GM18867 (cell line): ENCODE measurements around the gene NOVA2.

Experiments used
- ATAC-seq: cut with Tn5 transposase; IDR thresholded peaks from one replicate; pipeline ENCODE4 v1.9.1; 2021; ENCODE audit warnings: mild to moderate bottlenecking, moderate library complexity; ENCODE audit not compliant: unreplicated experiment

The NOVA2 gene

DNA sequence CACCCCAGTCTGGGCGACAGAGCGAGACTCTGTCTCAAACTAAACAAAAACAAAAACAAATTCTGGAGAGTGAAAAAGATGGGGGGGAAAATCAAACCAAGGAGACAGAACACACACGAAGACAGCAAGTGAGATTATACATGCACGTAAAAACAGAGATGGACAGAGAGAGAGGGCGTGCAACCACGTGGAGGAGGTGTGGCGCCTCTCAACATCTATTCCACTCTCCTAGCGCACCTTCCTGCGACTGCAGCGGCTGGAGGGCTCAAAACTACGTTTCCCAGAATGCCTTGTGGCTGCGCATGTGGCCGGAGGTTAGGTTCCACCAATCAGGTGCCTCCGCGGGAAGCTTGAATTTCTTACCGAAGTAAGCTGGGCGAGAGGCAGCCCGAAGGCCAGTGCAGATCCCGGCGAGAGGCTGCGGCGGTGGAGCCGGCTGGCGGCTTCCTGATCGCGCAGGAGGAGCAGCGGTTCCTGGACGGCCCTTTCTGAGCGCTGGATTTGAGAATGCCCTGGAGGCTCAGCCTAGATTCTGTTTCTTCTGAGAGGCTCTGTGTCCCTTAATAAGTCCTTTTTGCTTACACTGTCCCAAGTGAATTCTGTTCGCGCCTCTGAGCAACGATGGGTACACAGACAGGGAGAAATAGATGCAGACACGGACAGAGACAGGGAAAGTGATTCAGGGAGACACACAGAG lies 46.0 kb downstream of the NOVA2 start:
- ATAC-seq: peak; percentile 79

DNA sequence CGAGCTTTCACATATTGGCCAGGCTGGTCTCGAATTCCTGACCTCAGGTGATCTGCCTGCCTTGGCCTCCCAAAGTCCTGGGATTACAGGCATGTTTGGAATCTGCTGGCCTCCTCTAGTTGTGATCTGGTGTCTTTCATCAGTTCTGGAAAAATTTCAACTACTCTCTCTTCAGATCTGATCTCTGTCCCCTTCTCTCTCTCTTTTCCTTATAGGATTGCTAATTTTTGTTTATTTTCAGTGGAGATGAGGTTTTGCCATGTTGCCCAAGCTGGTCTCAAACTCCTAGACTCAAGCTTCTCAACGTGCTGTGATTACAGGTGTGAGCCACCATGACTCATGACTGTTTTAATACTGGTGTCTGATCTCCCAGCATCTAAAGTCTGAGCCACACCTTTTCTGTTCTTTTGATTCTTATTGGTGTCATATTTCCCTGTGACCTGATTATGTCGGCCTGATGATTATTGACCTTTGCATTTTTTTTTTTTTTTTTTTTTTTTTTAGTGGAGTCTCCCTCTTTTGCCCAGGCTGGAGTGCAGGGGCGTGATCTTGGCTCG lies 48.7 kb downstream of the NOVA2 start:
- ATAC-seq: no peak

DNA sequence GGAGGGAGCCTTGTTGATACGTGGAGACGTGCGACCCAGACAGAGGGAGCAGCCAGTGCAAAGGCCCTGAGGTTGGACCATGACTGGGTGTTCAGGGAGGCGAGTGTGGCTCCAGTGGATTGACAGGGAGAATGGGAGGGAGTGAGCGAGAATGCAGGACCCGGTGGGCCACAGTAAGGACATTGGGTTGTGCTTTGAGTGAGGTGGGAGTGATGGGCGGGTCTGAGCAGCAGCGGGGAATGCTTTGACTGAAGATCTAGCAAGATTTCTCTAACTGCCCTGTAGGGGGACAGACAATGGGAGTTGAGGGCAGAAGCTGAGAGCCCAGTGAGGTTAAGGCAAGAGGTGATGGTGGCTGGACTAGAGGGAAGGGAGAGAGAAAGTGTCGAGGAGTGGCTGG lies 51.4 kb downstream of the NOVA2 start:
- no peak for ATAC-seq

DNA sequence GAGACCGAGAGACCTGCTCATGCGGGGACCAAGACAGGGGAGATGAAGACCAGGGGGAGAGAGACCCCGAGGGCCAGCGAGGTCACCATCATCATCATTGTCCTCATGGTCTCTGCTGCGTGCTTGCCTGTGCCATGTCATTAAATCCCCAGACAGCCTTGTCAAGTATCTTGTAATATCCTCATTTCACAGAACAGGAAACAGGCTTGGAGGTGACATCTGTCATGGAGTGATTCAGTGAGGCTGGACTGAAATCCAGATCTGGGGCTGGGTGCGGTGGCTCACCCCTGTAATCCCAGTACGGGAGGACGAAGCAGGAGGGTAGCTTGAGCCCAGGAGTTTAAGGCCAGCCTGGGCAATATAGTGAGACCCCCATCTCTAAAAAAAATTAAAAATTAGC lies 53.2 kb downstream of the NOVA2 start:
- ATAC-seq: no peak

DNA sequence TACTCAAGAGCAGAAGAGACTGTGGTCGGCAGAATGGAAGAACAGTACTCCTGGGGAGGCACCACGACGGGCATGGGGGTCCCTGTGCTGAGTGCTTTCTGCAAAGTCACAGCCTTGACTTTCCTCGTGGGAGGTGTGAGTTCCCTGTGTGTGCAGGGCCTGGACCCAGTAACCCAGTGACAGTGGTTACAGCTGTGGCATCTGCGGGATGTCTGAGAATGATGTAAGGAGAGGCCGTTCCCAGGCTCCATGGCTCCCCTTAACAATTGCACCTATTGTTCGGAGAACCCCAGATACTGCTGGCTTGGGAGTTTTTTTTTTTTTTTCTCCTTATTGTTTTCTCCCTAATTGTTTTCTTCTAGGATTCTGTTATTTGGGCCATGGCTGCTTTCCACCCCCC lies 54.0 kb downstream of the NOVA2 start:
- ATAC-seq: no peak

DNA sequence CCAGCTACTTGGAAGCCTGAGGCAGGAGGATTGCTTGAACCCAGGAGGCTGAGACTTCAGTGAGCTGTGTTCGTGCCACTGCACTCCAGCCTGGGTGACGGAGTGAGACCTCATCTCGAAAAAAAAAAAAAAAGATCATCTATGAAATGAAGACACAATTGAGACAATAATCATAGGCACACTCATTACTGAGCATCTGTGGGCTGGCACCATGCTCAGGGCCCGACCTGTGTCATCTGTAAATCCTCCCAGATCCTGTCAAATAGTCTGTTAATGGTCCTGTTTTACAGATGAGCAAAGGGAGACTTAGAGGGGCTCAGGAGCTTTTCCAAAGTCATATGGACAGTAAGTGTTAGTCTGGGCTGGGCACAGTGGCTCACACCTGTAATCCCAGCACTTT lies 54.9 kb downstream of the NOVA2 start:
- ATAC-seq: no peak

DNA sequence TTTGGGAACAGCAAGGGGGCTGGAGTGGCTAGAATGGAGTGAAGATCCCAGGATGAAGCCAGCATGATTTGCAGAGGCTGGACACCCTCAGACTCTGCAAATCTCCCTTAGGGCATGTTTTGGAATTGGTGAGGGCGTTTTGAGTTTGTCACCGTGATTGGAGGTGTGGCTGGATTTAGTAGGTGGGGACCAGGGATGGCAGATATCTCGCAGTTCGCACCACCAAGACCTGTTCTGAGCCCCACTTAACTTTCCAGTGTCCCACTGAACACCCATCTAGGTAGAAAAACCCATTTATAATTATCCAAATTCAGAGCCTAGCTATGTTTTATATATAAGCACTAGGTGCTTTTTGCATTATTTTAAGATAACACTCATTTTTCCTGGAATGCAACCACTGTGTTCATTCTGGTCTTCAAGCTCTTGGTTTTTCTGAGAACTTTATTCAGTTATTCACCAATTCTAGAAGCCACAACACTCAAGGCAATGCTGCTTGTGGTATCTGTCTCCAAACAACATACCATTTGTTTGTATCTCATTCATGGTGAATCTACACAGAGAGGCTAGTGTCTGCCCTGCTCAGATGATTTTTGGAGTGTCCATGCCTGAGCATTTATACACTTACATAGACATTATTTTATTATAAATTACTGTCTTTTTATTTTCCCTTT lies 56.1 kb downstream of the NOVA2 start:
- no peak for ATAC-seq

DNA sequence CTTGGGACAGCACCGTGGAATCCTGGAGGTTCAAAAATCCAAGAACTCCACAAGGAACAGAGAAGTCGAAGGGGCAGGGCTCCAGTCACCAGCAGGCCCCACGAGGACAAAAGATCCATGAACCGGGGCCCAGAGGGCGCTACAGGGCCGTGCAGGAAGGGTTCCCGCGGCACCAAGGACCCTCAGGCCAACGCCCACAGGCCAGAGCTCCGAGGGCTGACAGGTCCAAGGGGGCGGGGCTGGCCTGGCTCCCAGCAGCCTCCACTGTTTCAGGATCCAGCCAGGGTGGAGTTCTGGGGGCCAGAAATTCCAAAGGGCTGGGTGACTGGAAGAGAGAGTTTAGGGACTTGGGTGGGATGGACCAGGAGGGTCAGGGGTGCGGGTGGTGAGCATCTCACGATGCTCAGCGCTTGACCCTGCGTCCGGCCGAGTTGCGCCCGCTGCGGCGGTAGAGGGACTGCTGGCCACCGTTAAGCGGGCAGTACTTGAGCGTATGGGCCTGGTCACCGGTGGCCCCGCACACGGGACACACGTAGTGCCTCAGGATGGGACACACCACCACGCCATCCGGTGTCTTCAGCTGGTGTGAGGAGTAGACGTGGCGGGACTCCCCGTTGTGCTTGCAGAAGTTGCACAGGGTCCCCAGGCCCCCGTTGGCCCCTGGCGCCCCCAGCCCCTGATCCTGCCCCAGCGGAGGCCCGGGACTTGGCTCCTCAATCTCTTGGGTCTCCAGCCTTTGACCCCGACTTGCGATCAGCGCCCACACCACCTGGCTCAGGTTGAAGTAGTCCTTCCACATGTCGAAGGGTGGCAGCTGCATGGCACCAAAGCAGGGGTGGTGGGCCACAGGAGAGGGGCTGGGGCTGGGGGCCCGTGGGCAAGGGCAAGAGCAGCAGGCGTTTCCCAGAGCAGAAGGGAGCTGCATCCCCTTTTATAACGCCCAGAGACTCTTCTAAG lies 59.5 kb downstream of the NOVA2 start, which contains the start of gene NANOS2:
NANOS2 (minus strand) TSS at position 905 of the 957 bp plus-strand sequence; CDS start at position 820, 85 bp downstream.
- ATAC-seq: no peak

DNA sequence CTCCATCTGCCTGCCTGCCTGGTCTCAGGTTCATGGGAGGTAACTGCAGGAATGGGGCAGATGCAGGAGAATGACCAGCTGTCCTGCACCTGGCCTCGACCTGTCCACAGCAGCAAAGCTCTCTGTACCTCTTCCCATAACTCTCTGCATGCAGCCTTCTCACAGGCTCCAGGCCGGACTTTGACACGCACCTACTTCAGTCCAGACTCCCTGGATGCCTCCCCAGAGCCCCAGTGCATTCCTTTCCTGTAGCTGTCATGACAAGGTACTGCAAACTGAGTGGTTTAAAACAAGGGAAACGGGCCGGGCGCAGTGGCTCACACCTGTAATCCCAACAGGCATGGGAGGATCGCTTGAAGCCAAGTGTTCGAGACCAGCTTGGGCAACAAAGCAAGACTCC lies 62.4 kb downstream of the NOVA2 start:
- no peak for ATAC-seq

DNA sequence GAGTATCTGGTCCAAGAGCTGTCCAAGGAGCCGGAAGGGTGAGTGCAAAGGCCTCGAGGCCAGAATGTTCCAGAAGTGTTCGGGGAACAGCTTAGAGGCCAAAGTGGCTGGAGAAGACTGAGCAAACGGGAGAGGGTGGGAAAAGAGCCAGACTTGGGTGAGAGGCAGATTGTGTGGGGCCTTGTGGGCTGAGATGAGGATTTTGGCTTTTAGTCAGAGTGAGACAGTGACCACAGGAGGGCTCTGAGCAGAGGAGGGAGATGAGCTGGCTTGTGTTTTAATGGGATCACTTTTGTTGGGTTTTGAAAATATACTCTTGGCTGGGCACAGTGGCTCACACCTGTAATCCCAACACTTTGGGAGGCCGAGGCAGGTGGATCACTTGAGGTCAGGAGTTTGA lies 64.7 kb downstream of the NOVA2 start:
- no peak for ATAC-seq

DNA sequence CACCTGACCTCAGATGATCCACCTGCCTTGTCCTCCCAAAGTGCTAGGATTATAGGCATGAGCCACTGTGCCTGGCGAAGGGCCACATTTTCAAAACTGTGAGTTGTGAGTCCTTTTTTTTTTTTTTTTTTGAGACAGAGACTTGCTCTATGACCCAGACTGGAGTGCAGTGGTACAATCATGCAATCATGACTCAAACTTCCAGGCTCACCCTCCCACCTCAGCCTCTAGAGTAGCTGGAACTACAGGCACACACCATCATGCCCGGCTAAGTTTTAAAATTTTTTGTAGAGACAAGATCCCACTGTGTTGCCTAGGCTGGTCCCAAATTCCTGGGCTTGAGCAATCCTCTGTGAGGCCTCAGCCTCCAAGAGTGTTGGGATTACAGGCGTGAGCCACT lies 67.4 kb downstream of the NOVA2 start:
- no peak for ATAC-seq

DNA sequence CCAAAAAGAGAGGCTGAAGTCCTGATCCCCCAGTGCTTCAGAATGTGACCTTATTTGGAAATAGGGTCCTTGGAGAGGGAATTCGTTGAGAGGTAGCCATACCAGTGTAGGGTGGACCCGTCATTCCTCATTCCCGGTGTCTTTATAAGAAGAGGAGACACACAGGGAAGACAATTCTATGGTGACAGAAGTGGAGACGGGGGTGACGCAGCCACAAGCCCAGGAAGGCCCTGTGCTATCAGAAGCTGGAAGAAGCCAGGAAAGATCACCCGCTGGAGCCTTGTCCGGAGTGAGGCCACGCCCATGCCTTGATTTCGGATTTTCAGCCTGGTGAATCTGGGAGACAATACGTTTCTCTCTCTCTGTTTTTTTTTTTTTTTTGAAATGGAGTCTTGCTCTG lies 68.7 kb downstream of the NOVA2 start:
- ATAC-seq: no peak

DNA sequence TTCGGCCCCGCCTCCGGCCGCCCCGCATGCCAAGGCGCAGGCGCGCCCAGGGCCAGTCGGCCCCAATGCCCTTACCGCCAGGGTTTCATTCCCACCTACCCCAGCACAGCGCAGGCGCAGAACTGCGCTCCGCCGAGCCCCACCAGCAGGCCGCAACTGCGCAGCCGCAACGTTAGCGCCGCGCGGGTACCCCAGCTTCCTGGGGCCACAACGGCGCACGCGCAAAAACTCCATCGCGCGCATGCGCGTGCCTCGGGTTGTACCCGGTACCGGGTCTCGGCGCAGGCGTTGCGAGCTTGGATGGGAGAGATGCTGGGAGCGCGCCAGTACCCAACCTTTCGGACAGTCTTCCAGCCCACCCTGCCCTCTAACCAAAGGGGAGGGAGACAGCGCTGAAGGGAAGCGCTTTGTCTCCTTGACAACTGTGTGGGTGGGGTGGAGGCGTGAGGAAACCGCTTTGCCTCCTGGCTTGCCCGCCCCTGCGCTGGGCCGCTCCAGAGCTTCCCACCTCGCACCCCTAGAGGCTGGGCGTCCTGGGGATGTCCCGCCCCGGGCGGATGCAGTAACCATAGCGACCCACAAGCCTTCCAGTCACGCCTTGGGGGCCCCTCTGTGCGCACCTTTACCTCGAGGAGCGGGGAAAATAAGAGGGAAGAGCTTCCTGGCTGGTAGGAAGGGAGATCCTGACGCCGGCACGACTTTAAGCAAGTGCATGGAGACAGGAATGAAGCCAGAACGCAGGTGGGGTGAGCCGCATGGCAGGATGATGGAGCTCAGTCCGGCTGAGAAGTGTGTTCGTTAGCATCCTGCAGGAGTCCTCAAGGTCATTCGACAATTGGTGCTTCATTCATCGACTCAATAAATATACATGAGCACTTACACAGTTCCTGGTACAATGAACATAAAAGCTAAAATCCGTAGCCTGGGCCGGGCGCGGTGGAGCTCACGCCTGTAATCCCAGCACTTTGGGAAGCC lies 70.7 kb downstream of the NOVA2 start:
- peak; percentile 81 for ATAC-seq

DNA sequence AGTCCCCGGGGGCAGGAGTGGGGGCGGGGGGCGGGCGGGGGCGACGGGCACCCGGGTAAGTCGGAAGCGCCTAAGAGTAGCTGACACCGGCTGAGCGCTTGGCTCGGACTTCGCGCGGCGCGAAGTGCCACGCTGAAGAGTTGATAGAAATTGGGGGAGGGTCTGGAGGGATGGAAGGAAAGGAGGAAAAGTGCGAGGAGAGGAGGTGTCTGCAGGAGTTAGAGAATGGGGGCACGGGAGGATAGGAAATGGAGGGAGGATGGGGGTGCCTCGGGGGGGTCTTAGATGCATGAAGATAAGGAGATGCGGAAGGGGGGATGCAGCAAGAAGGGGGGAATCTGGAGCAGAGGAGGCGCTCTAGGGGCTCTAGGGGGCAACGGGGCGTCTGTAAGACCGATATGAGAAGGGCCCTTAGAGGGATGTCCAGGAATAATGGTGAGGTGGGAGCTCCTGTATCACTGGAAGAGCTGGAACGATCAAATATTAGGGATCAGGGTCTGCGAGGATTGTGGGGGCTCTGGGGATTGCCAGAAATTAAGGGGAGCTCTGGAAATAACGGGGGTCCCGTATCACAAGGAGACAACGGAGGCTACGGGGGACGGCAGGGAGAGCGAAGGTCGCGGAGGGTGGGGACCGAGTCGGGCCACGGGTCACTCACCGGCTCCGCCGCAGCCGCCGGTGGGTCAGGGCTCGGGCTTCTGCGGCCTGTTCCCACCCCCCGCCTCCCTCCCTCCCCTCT lies 71.6 kb downstream of the NOVA2 start, which contains the start of gene MYPOP:
MYPOP (minus strand) TSS at position 702 of the 739 bp plus-strand sequence. CDS start 840 bp downstream, outside the sequence.
- no peak for ATAC-seq

DNA sequence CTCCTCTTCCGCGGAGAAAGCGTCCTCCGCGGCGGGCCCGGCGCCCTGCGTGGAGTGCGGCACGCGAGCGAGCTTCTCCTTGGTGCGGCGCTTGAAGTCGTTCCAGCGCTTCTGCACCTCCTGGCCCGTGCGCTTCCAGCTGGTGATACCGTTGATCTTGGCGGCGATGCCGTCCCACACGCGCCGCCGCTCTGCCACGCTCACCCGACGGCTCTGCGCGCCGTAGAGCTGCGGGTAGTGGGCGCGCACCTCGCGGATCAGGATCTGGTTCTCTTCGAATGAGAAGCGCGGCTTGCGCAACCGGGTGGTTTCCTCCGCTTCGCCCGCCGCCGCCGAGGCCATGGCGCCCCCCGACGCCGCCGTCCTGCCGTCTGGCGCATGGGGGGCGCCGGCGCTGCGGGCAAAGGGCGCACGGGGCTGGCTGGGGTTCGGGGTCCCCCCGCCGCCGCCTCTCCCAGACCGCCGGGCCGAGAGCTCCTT lies 72.2 kb downstream of the NOVA2 start:
- ATAC-seq: no peak

DNA sequence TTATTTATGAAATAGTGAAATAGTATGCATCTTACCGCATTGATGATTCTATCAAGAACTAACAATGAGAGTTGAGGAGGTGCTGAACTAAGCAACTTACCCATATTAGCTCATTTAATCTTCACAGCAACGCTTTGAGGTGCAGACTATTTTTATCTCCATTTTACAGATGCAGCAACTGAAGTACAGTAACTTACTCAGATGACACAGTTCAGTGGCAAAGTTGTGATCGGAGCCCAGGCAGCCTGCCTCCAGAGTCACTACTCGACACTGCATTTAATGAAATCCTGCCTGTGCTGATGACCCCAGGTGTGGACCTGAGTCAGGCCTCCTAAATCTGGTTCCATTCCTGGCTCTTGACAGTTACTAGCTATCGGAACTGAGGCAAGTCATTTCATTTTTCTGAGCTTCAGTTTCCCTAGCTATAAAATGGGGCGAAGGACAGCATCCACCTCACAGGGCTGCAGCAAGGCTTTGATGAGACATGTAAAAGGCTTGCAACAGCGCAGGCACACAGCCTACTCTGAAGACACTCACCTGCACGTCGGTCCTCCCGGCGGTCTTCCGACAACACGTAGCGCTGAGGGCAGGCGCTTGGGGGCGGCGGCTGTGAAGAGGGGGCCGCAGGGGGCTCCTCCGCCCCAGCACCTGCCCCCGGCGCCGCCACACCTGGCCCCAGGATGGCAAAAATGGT lies 72.8 kb downstream of the NOVA2 start:
- no peak for ATAC-seq

DNA sequence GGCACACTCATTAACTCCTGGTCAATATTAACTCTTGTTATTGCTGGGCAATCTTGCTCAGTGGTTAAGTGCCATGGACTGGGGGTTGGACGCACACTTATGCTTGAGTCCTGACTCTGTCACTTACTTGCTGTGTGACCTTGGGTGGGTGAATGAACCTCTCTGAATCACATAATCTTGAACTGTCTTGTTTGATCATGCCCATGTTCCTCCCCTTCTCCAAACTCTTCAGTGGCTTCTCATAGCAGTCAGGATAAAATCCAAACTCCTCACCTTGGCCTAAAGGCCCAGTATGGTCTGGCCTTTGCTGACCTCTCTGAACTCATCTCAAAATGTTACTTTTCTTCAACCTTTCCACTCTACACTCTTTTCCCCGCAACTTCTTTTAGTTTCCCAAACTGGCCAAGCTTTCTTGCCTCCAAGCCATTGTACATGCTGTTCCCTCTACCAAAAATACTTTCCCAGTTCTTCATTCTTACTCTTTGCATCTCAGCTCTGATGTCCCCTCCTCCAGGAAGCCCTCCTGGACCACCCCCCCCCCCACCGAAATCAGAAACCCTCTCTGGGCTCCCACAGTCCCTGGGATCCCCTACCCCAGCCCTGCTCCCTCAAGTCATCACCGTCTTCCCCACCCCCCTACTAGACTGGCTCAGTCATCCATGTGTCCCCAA lies 73.6 kb downstream of the NOVA2 start:
- no peak for ATAC-seq

DNA sequence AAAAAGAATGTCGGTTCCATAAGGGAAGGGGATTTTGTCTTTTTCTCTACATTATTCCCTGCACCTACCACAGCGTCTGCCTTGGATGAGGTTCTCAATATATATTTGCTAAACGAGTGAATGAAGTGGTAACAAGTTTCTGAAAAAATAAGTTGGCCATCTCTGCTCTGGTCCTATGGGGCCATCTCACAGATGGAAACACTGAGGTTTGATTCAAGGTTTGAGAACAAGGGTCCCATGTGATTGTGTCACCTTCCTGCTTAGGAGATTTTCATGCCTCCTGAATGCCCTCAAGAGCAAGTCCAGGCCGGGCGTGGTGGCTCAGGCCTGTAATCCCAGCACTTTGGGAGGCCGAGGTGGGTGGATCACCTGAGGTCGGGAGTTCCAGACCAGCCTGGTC lies 74.4 kb downstream of the NOVA2 start:
- ATAC-seq: no peak
